Keratinocyte (primary cell): ENCODE results near the gene GPC5. TPM values are rescaled to one million over a fixed set of nuclear protein-coding genes. Genes with fewer than 3 reads are reported as not detected.
"Not testable (repeated sequence)": the region's sequence is repeated elsewhere in the genome, so short reads cannot be mapped to it uniquely, and the experiment has no call there.

Experiments used
- DNase-seq: peaks from one replicate; pipeline ENCODE4 v3.0.0-alpha.2; 2011; ENCODE audit warnings: low read depth, missing footprints, low spot score
- FAIRE-seq: peaks from 2 replicates; lab custom pipeline; 2011; peaks lifted over from hg19 to GRCh38; lab: Jason Lieb, UNC
- H2AFZ ChIP-seq: 2 replicates; pipeline ENCODE4 v1.6.0; 2012; ENCODE audit warnings: low read length, control low read depth, inconsistent platforms; ENCODE audit not compliant: control insufficient read depth
- H3K27ac ChIP-seq: 2 replicates; pipeline ENCODE4 v1.5.1; 2011; ENCODE audit warnings: low read length; ENCODE audit not compliant: control insufficient read depth, insufficient read depth
- H3K27me3 ChIP-seq: 3 replicates; pipeline ENCODE4 v1.6.0; 2011; ENCODE audit warnings: low read length; ENCODE audit not compliant: control insufficient read depth, insufficient read depth; ENCODE audit errors: extremely low read depth
- H3K36me3 ChIP-seq, 2 experiments: 2 replicates in 1 of 2; 3 replicates in 1 of 2; pipeline ENCODE4 v1.5.1; 2011; ENCODE audit warnings: low read length in 2 of 2, mild to moderate bottlenecking in 1 of 2; ENCODE audit not compliant: control insufficient read depth in 2 of 2, insufficient read depth in 2 of 2; ENCODE audit errors: extremely low read depth in 1 of 2
- H3K4me1 ChIP-seq: 3 replicates; pipeline ENCODE4 v1.5.1; 2011; ENCODE audit warnings: low read length; ENCODE audit not compliant: control insufficient read depth, insufficient read depth; ENCODE audit errors: extremely low read depth
- H3K4me2 ChIP-seq: 3 replicates; pipeline ENCODE4 v1.6.0; 2011; ENCODE audit warnings: low read depth, low read length; ENCODE audit not compliant: control insufficient read depth, insufficient read depth; ENCODE audit errors: extremely low read depth
- H3K4me3 ChIP-seq, 3 experiments: fragments of 200-600 bp in 1 of 3; sonication (generic) in 1 of 3; 2 replicates in 2 of 3; 3 replicates in 1 of 3; pipeline ENCODE4 v1.5.1; 2011 to 2016; ENCODE audit warnings: low read length in 3 of 3, mild to moderate bottlenecking in 3 of 3, control low read depth in 2 of 3, inconsistent platforms in 1 of 3, low read depth in 1 of 3, mixed read lengths in 1 of 3, mixed run types in 1 of 3, moderate library complexity in 1 of 3; ENCODE audit not compliant: control insufficient read depth in 2 of 3, insufficient read depth in 2 of 3; ENCODE audit errors: extremely low read depth in 1 of 3
- H3K79me2 ChIP-seq: 2 replicates; pipeline ENCODE4 v1.6.0; 2012; ENCODE audit warnings: low read length; ENCODE audit not compliant: control insufficient read depth, insufficient read depth
- H3K9ac ChIP-seq: 3 replicates; pipeline ENCODE4 v1.6.0; 2011; ENCODE audit warnings: low read length; ENCODE audit not compliant: control insufficient read depth, insufficient read depth; ENCODE audit errors: extremely low read depth
- H3K9me1 ChIP-seq: 3 replicates; pipeline ENCODE4 v1.6.0; 2011; ENCODE audit warnings: low read length; ENCODE audit not compliant: control insufficient read depth, insufficient read depth; ENCODE audit errors: extremely low read depth
- H3K9me3 ChIP-seq: 2 replicates; pipeline ENCODE4 v1.5.1; 2012; ENCODE audit warnings: low read depth, low read length; ENCODE audit not compliant: control insufficient read depth
- H4K20me1 ChIP-seq: 3 replicates; pipeline ENCODE4 v1.6.0; 2011; ENCODE audit warnings: low read length; ENCODE audit not compliant: control insufficient read depth, insufficient read depth; ENCODE audit errors: extremely low read depth
- CTCF ChIP-seq, 3 experiments: IDR thresholded peaks in 1 of 3; conservative IDR thresholded peaks in 1 of 3; optimal IDR thresholded peaks in 1 of 3; 2 replicates in 2 of 3; 3 replicates in 1 of 3; pipeline versions ENCODE3 to v1.5.1; 2011; ENCODE audit warnings: low read length in 3 of 3, mild to moderate bottlenecking in 3 of 3, moderate library complexity in 2 of 3, control low read depth in 1 of 3, inconsistent platforms in 1 of 3; ENCODE audit not compliant: insufficient read depth in 2 of 3; ENCODE audit errors: extremely low read depth in 1 of 3
- EZH2 ChIP-seq: IDR thresholded peaks from one replicate; pipeline ENCODE4 v1.6.1; 2012; ENCODE audit warnings: inconsistent platforms, mild to moderate bottlenecking, low read length, moderate library complexity
- dilution Hi-C: fragments of 300-500 bp; cut with MboI; formaldehyde crosslinking; loops from one replicate; pipeline ENCODE4 v1.7.0; 2020; ENCODE audit warnings: low sequenced_read_pairs; ENCODE audit not compliant: extremely low pct_ligation_motif_present
- polyA plus RNA-seq, 5 experiments: library from polyadenylated mRNA; depleted of rRNA in 3 of 5; stranded (reverse) in 3 of 5; stranded (forward) in 1 of 5; unstranded in 1 of 5; fragments of >200 nt; gene quantifications; 1 replicate in 1 of 5; 2 replicates in 3 of 5; 3 replicates in 1 of 5; pipeline versions ENCODE4 v1.2.1 to v1.2.3, GENCODE V29; 2011 to 2012; ENCODE audit warnings: missing spikeins in 2 of 5, low read depth in 1 of 5, low replicate concordance in 1 of 5

Gene GPC5
- polyA plus RNA-seq, 1 donor (not counting 4 experiments of a cell fraction or from before 2014, with no cell fraction given): 0.10 TPM

- Histone ChIP-seq H3K27me3 (no peaks in the 10 kb centered on the region), H3K4me3 (no peak overlapping the region), H3K27ac (no peak overlapping the region), H3K4me2 (no peak overlapping the region), H3K36me3 (no peaks in the 10 kb centered on the region), H2AFZ (no peak overlapping the region), H3K9ac (no peak overlapping the region), H3K79me2 (no peaks in the 10 kb centered on the region), H4K20me1 (no peaks in the 10 kb centered on the region), H3K9me3 (no peaks in the 10 kb centered on the region), H3K4me1 (no peaks in the 10 kb centered on the region), H3K9me1 (no peaks in the 10 kb centered on the region)
- no peak for FAIRE-seq
- TF ChIP-seq CTCF (optimal IDR thresholded peaks at IDR 0.05 in 1 of 3, IDR thresholded peaks at IDR 0.05 in 1 of 3, conservative IDR thresholded peaks at IDR 0.05 in 1 of 3; ENCODE audit: extremely low read depth in 1 of 3, insufficient read depth in 2 of 3, low read length in 3 of 3) (no peak), EZH2 (no peak)
- dilution Hi-C loops: no loop called here
- DNase-seq: no peak
Observed at GRCh38 chr13:92538164-92538563, 1139.7 kb downstream of the GPC5 start.

GRCh38 chr13:92539148-92539547, 1140.7 kb downstream of the GPC5 start:
- H3K9me1 ChIP-seq, H2AFZ ChIP-seq, H3K27ac ChIP-seq, H3K4me2 ChIP-seq, H4K20me1 ChIP-seq, H3K4me1 ChIP-seq, DNase-seq, H3K4me3 ChIP-seq, H3K79me2 ChIP-seq, H3K27me3 ChIP-seq, dilution Hi-C loops, FAIRE-seq, H3K9me3 ChIP-seq, H3K36me3 ChIP-seq, H3K9ac ChIP-seq: not testable (repeated sequence)

- Histone ChIP-seq H3K9ac (no peak overlapping the region), H3K79me2 (no peaks in the 10 kb centered on the region), H3K27me3 (no peaks in the 10 kb centered on the region), H3K9me3 (no peaks in the 10 kb centered on the region), H2AFZ (no peak overlapping the region), H3K4me2 (no peak overlapping the region), H3K9me1 (no peaks in the 10 kb centered on the region), H3K4me3 (no peak overlapping the region), H3K36me3 (no peaks in the 10 kb centered on the region), H4K20me1 (no peaks in the 10 kb centered on the region), H3K27ac (no peak overlapping the region), H3K4me1 (no peaks in the 10 kb centered on the region)
- no peak for DNase-seq
- dilution Hi-C loops: no loop called here
- FAIRE-seq: no peak
- TF ChIP-seq EZH2 (no peak), CTCF (optimal IDR thresholded peaks at IDR 0.05 in 1 of 3, IDR thresholded peaks at IDR 0.05 in 1 of 3, conservative IDR thresholded peaks at IDR 0.05 in 1 of 3; ENCODE audit: extremely low read depth in 1 of 3, insufficient read depth in 2 of 3, low read length in 3 of 3) (no peak)
Observed at GRCh38 chr13:92547266-92547665, 1148.8 kb downstream of the GPC5 start.
